ENCODE results near the gene VIP. TPM values are rescaled to one million over a fixed set of nuclear protein-coding genes. Genes with fewer than 3 reads are reported as not detected.

The VIP gene
- total RNA-seq (2012; rRNA removed), result not detected in 2 replicates
- not detected in 2 replicates for polyA plus RNA-seq (2012; rRNA removed)
- polyA plus RNA-seq (2012; cell fraction: cytosol; rRNA removed), result not detected in 2 replicates
- 0.16 TPM in 1 of 2 replicates, not detected in the other for polyA plus RNA-seq (2012; cell fraction: nucleus; rRNA removed; ENCODE audit: low replicate concordance)
- not detected for Bru-seq, nascent RNA
- not detected for BruChase-seq, experiment 1, labeled RNA remaining after a 6-hour chase
- percentile 8 among the genes with signal in this experiment for BruChase-seq, experiment 2, labeled RNA remaining after a 2-hour chase
- long read RNA-seq, result 0 reads

- no peak within 1 kb of the TSS for H3K9ac ChIP-seq (ENCODE audit: low read depth, low read length)
- H2BK5ac ChIP-seq (ENCODE audit: low read depth, low read length, poor library complexity, severe bottlenecking), result no peak within 1 kb of the TSS
- TF ChIP-seq RFX5 (IDR thresholded peaks at IDR 0.05; ENCODE audit: low read depth, low read length) (no peak), NFE2L2 (IDR thresholded peaks at IDR 0.05; ENCODE audit: low read depth, low read length) (no peak), MAZ (IDR thresholded peaks at IDR 0.05; ENCODE audit: borderline replicate concordance, low read depth, low read length) (no peak), SMC3 (IDR thresholded peaks at IDR 0.05; ENCODE audit: low read depth, low read length) (no peak), ELK1 (IDR thresholded peaks at IDR 0.05; ENCODE audit: borderline replicate concordance, low read depth, low read length) (no peak)
- H3K9me3 ChIP-seq (ENCODE audit: control insufficient read depth, insufficient read depth, low read length), result no peaks in the 10 kb centered on the region
- ChIA-PET POLR2A (ENCODE audit: unreplicated experiment) (no interaction called here), CTCF (interaction anchor here (0.8 to 1.4 kb wide), 2 partner anchors 14 to 56 kb away, joined by 3 to 4 read pairs; no protein-coding TSS in a partner anchor)
- peaks cover 5% of the 10 kb centered on the region; the same call in 1 of the 2 replicates for H3K9me1 ChIP-seq (ENCODE audit: insufficient read depth, low read length)
- H2AFZ ChIP-seq (replicated peaks; ENCODE audit: low read length, poor library complexity), result no peak within 1 kb of the TSS
- WGBS, 2 experiments (ENCODE audit: extremely low coverage in 2 of 2, insufficient read length in 1 of 2), result no CpG with 5 or more reads among the region's 5 CpGs
- no peaks in the 10 kb centered on the region for H3K27me3 ChIP-seq (ENCODE audit: control insufficient read depth, insufficient read depth, low read length)
- no peaks in the 10 kb centered on the region for H3K4me1 ChIP-seq (ENCODE audit: control insufficient read depth, insufficient read depth, low read length)
- no peak within 1 kb of the TSS for H2BK120ac ChIP-seq (ENCODE audit: low read depth, low read length)
- no peaks in the 10 kb centered on the region for H3K79me1 ChIP-seq (ENCODE audit: low read depth in 1 of 2, low read length in 2 of 2)
- dilution Hi-C loops (cut with HindIII; ENCODE audit: low sequenced_read_pairs, unreplicated experiment) (no loop called here), intact Hi-C loops (cut with micrococcal nuclease) (loop anchor here (2.0 kb wide), 1 partner anchor 202 kb away; no protein-coding TSS in a partner anchor), in situ Hi-C loops (cut with MboI; ENCODE audit: low sequenced_read_pairs) (no loop called here)
- H4K5ac ChIP-seq (ENCODE audit: low read depth, low read length), result no peak within 1 kb of the TSS
- no peak within 1 kb of the TSS for H4K8ac ChIP-seq (ENCODE audit: low read depth in 2 of 2, low read length in 2 of 2)
- no peak within 1 kb of the TSS for H3K23ac ChIP-seq (ENCODE audit: low read depth, low read length)
- no peak within 1 kb of the TSS for H2BK20ac ChIP-seq (ENCODE audit: low read depth, low read length)
- no peak within 1 kb of the TSS for H3K4ac ChIP-seq (ENCODE audit: low read depth, low read length)
- H3K4me3 ChIP-seq (ENCODE audit: insufficient read depth, low read depth, low read length), result no peak within 1 kb of the TSS
- BruUV-seq (replicated peaks), result no TSS peak
- no peak within 1 kb of the TSS for H3K14ac ChIP-seq (replicated peaks; ENCODE audit: low read depth, low read length)
- no peak within 1 kb of the TSS for H3K18ac ChIP-seq (ENCODE audit: low read depth, low read length)
- no peak within 1 kb of the TSS for H3K4me2 ChIP-seq (ENCODE audit: low read depth, low read length)
- DNase-seq (peak; percentile 42), ATAC-seq (ENCODE audit: low read depth) (peak; percentile 81)
- no peak within 1 kb of the TSS for H2BK15ac ChIP-seq (ENCODE audit: low read depth, low read length)
- no peak within 1 kb of the TSS for H3K27ac ChIP-seq (ENCODE audit: insufficient read depth, low read length)
- H2AK5ac ChIP-seq (ENCODE audit: low read depth, low read length), result no peak within 1 kb of the TSS
- no peak within 1 kb of the TSS for H3K56ac ChIP-seq (ENCODE audit: extremely low read depth, insufficient read depth, low read length)
- no peaks in the 10 kb centered on the region for H4K20me1 ChIP-seq (ENCODE audit: insufficient read depth, low read length)
- no peak within 1 kb of the TSS for H4K91ac ChIP-seq (ENCODE audit: insufficient read depth, low read depth, low read length)
- H3K36me3 ChIP-seq (ENCODE audit: control insufficient read depth, insufficient read depth, low read length), result no peaks in the 10 kb centered on the region
- H2AK9ac ChIP-seq (replicated peaks; ENCODE audit: low read depth, low read length, poor library complexity), result no peak within 1 kb of the TSS
These were observed at the start of gene VIP for GRCh38 chr6:152750694-152751093. TSS of gene VIP (plus strand) at chr6:152750797. CDS start at chr6:152752178, 1,381 bp downstream.
